ENCODE results near the gene GPT2. TPM values are rescaled to one million over a fixed set of nuclear protein-coding genes. Genes with fewer than 3 reads are reported as not detected.

GPT2 gene
- total RNA-seq, 4 donors from 2014 or later = 57.5 to 138 (median 105) TPM

GRCh38 chr16:46918400-46918799 is 34.2 kb downstream of the GPT2 start:
- ATAC-seq (ENCODE audit: low FRiP score) (no peak), DNase-seq (ENCODE audit: low spot score) (no peak)
- no peak for TF ChIP-seq CTCF (IDR thresholded peaks at IDR 0.05)

- TF ChIP-seq CTCF (IDR thresholded peaks at IDR 0.05) = no peak
- ATAC-seq (ENCODE audit: low FRiP score) = no peak
- DNase-seq (ENCODE audit: low spot score) = no peak
Measured at GRCh38 chr16:46918905-46919792, 35.0 kb downstream of the GPT2 start.

GRCh38 chr16:46920402-46921068 is 36.4 kb downstream of the GPT2 start:
- ATAC-seq (ENCODE audit: low FRiP score) (no peak), DNase-seq (ENCODE audit: low spot score) (no peak)
- no peak for TF ChIP-seq CTCF (IDR thresholded peaks at IDR 0.05)

GRCh38 chr16:46922239-46922638 is 38.1 kb downstream of the GPT2 start:
- TF ChIP-seq CTCF (IDR thresholded peaks at IDR 0.05) = no peak
- DNase-seq (ENCODE audit: low spot score) (no peak), ATAC-seq (ENCODE audit: low FRiP score) (no peak)

- DNase-seq (ENCODE audit: low spot score) = no peak
- no peak for ATAC-seq (ENCODE audit: low FRiP score)
- no peak for TF ChIP-seq CTCF (IDR thresholded peaks at IDR 0.05)
Measured at GRCh38 chr16:46923513-46924295, 39.5 kb downstream of the GPT2 start.

GRCh38 chr16:46924402-46924801 is 40.2 kb downstream of the GPT2 start:
- no peak for TF ChIP-seq CTCF (IDR thresholded peaks at IDR 0.05)
- ATAC-seq (ENCODE audit: low FRiP score) = no peak
- DNase-seq (ENCODE audit: low spot score) = no peak

All from omental fat pad (tissue), 4 donors.